Measurements from ENCODE around the gene NDUFAF5.

NDUFAF5 gene

DNA sequence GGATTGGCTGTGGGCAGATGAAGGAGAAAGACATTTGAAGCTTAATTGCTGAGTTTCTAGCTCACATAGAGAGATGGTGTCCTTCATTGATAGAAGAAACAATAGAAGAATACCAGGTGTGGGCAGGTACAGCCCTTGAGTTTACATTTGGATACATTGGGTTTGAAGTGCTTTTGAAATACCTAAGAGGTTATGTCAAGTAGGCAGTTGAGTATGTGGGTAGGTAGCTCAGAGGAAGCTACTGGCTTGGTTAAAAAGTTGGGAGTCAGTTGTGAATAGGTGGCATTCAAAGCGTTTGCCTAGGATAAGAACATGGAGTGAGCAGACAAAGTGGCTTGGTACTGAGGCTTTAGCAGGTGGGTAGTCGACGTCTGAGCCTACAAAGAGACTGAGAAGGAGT is 25.0 kb downstream of the NDUFAF5 start:
- H3K4me3 ChIP-seq (ENCODE audit: low read length): no peak overlapping the region
- TF ChIP-seq, protein P1, sequence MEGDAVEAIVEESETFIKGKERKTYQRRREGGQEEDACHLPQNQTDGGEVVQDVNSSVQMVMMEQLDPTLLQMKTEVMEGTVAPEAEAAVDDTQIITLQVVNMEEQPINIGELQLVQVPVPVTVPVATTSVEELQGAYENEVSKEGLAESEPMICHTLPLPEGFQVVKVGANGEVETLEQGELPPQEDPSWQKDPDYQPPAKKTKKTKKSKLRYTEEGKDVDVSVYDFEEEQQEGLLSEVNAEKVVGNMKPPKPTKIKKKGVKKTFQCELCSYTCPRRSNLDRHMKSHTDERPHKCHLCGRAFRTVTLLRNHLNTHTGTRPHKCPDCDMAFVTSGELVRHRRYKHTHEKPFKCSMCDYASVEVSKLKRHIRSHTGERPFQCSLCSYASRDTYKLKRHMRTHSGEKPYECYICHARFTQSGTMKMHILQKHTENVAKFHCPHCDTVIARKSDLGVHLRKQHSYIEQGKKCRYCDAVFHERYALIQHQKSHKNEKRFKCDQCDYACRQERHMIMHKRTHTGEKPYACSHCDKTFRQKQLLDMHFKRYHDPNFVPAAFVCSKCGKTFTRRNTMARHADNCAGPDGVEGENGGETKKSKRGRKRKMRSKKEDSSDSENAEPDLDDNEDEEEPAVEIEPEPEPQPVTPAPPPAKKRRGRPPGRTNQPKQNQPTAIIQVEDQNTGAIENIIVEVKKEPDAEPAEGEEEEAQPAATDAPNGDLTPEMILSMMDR (conservative IDR thresholded peaks at IDR 0.05; ENCODE audit: low read depth, low read length): no peak
- DNase-seq (ENCODE audit: low read depth): no peak

- TF ChIP-seq, protein P1 (conservative IDR thresholded peaks at IDR 0.05; ENCODE audit: low read depth, low read length): no peak
- H3K4me3 ChIP-seq (ENCODE audit: low read length): no peak overlapping the region
Observed at GRCh38 chr20:13810446-13810845, 25.6 kb downstream of the NDUFAF5 start.

DNA sequence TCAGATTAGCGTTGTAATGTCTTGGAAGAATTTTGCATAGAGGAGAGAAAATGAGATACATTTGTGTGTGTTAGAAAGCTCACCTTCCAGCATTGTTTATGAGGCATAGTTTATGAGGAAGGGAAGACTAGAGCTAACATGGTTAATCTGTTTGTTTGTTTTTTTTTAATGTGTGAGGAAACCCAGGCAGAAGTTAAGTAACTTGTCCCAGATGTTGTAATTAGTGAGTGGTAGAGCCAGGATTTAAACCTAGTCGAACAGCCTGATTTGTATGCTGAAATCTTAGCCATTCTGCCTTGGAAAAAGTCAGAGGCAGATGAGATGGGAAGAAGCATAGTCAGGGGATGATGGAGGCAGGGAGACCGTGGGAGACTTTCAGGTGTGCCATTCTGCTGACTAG is 29.1 kb downstream of the NDUFAF5 start:
- no peak overlapping the region for H3K4me3 ChIP-seq (ENCODE audit: low read length)
- DNase-seq (ENCODE audit: low read depth): no peak
- TF ChIP-seq, protein P1 (conservative IDR thresholded peaks at IDR 0.05; ENCODE audit: low read depth, low read length): no peak

More at GRCh38 chr20:13810446-13810845, 25.6 kb downstream of the NDUFAF5 start:
- no peak for DNase-seq (ENCODE audit: low read depth)

DNA sequence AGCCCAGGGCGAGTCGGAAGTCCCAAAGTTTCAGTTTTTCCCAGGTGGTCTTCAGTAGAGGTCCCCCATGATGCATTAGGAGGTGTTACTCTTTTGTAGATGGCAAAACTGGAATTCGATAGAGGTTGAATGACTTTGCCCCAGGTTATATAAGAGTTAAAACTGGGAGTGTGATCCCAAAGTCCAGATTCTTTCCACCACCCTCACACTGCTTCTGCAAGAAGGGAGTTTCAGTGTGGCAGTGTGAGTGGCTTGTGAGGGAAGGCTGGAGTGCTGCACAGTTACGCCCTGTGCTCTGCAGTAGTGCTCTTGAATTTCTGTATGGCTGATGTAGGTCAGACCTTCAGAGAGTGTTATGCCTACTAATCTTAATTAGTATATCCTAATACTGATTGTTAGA is 29.8 kb downstream of the NDUFAF5 start:
- no peak overlapping the region for H3K4me3 ChIP-seq (ENCODE audit: low read length)
- DNase-seq (ENCODE audit: low read depth): no peak
- TF ChIP-seq, protein P1 (conservative IDR thresholded peaks at IDR 0.05; ENCODE audit: low read depth, low read length): no peak

DNA sequence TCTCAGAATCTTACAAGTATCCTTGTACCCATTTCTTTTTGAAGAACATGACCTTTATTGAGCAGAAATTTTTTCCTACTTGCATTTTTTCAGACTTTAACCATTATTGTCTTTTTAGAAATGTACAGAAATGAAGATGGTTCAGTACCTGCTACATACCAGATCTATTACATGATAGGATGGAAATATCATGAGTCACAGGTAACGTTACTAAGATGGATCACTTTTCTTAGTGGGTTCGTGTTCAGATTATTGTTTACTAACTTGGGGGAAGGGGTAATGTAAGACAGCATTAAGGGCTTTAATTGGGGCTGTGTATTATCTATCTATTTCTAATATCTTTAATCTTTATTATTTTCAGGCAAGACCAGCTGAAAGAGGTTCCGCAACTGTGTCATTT is 31.9 kb downstream of the NDUFAF5 start:
- no peak for DNase-seq (ENCODE audit: low read depth)
- TF ChIP-seq, protein P1 (conservative IDR thresholded peaks at IDR 0.05; ENCODE audit: low read depth, low read length): no peak
- H3K4me3 ChIP-seq (ENCODE audit: low read length): no peak overlapping the region

- TF ChIP-seq, protein P1 (conservative IDR thresholded peaks at IDR 0.05; ENCODE audit: low read depth, low read length): no peak
Observed at GRCh38 chr20:13817342-13817741, 32.5 kb downstream of the NDUFAF5 start.

GRCh38 chr20:13819885-13820645 is 35.2 kb downstream of the NDUFAF5 start:
- peak; percentile 24 for DNase-seq (ENCODE audit: low read depth)
- H3K4me3 ChIP-seq (ENCODE audit: low read length): no peak overlapping the region
- TF ChIP-seq, protein P1 (conservative IDR thresholded peaks at IDR 0.05; ENCODE audit: low read depth, low read length): peak; percentile 49

More at GRCh38 chr20:13817342-13817741, 32.5 kb downstream of the NDUFAF5 start:
- H3K4me3 ChIP-seq (ENCODE audit: low read length): no peak overlapping the region
- DNase-seq (ENCODE audit: low read depth): no peak
